NCI-H1930 (cell line): ENCODE measurements around the gene CNKSR2.

Experiments used
- DNase-seq, 2 experiments: peaks; one replicate each; lab custom pipeline; 2025; lab: John Stamatoyannopoulos, UW

The CNKSR2 gene

GRCh38 chrX:21612154-21612553 is 237.9 kb downstream of the CNKSR2 start:
- no peak for DNase-seq

GRCh38 chrX:21616386-21616785 is 242.2 kb downstream of the CNKSR2 start:
- no peak for DNase-seq

- no peak for DNase-seq
Observed at GRCh38 chrX:21620234-21620633, 246.0 kb downstream of the CNKSR2 start.

- no peak for DNase-seq
Observed at GRCh38 chrX:21623778-21624501, 249.7 kb downstream of the CNKSR2 start.

- no peak for DNase-seq
Observed at GRCh38 chrX:21632027-21632426, 257.8 kb downstream of the CNKSR2 start.

- DNase-seq: no peak
Observed at GRCh38 chrX:21638311-21638710, 264.1 kb downstream of the CNKSR2 start.

GRCh38 chrX:21639775-21640174 is 265.6 kb downstream of the CNKSR2 start:
- no peak for DNase-seq

GRCh38 chrX:21645431-21645830 is 271.2 kb downstream of the CNKSR2 start:
- DNase-seq: no peak

GRCh38 chrX:21645886-21646285 is 271.7 kb downstream of the CNKSR2 start:
- no peak for DNase-seq

GRCh38 chrX:21655901-21656586 is 281.8 kb downstream of the CNKSR2 start:
- no peak for DNase-seq

- DNase-seq: no peak
Observed at GRCh38 chrX:21656587-21657317, 282.5 kb downstream of the CNKSR2 start.

- no peak for DNase-seq
Observed at GRCh38 chrX:21657318-21658151, 283.3 kb downstream of the CNKSR2 start.

GRCh38 chrX:21658152-21658737 is 284.0 kb downstream of the CNKSR2 start, which contains the start of gene KLHL34:
Gene KLHL34 (minus strand): TSS chrX:21658330. CDS start chrX:21657788, 542 bp downstream.
- DNase-seq: no peak

GRCh38 chrX:21658746-21659145 is 284.5 kb downstream of the CNKSR2 start:
- no peak for DNase-seq

GRCh38 chrX:21659320-21659719 is 285.1 kb downstream of the CNKSR2 start:
- DNase-seq: no peak

- DNase-seq: no peak
Observed at GRCh38 chrX:21660156-21660555, 285.9 kb downstream of the CNKSR2 start.

GRCh38 chrX:21661316-21661715 is 287.1 kb downstream of the CNKSR2 start:
- DNase-seq: no peak

- DNase-seq: no peak
Observed at GRCh38 chrX:21662761-21663160, 288.5 kb downstream of the CNKSR2 start.

- DNase-seq: no peak
Observed at GRCh38 chrX:21666252-21666651, 292.0 kb downstream of the CNKSR2 start.

- no peak for DNase-seq
Observed at GRCh38 chrX:21666679-21667078, 292.5 kb downstream of the CNKSR2 start.

- DNase-seq: no peak
Observed at GRCh38 chrX:21674430-21675186, 300.4 kb downstream of the CNKSR2 start.
